Gastroesophageal sphincter (tissue), 3 donors: Measurements from ENCODE around the gene NCOA3.

Source experiments
- CTCF ChIP-seq, 4 experiments: fragments of 200-600 bp in 2 of 4; fragments of 450-650 bp in 2 of 4; sonication (generic) in 1 of 4; IDR thresholded peaks; one replicate each; pipeline ENCODE4 v1.5.1; 2017 to 2019; ENCODE audit warnings: antibody characterized with exemption in 4 of 4, mild to moderate bottlenecking in 2 of 4, moderate library complexity in 2 of 4
- EP300 ChIP-seq: sonication (generic); formaldehyde crosslinking; IDR thresholded peaks from one replicate; pipeline ENCODE4 v1.6.1; 2017; ENCODE audit warnings: antibody characterized with exemption, mild to moderate bottlenecking
- POLR2A ChIP-seq, 2 donors: fragments of 450-650 bp; IDR thresholded peaks; one replicate each; pipeline ENCODE4 v1.6.1; 2017; ENCODE audit warnings: antibody characterized with exemption in 2 of 2, mild to moderate bottlenecking in 2 of 2, moderate library complexity in 1 of 2
- POLR2AphosphoS5 ChIP-seq: sonication (generic); formaldehyde crosslinking; IDR thresholded peaks from one replicate; pipeline ENCODE4 v1.6.1; 2017; ENCODE audit warnings: antibody characterized with exemption

- TF ChIP-seq CTCF (IDR thresholded peaks at IDR 0.05) (no peak), POLR2A (IDR thresholded peaks at IDR 0.05) (no peak), EP300 (no peak), POLR2AphosphoS5 (no peak)
Observed at GRCh38 chr20:47594157-47594556, 92.5 kb downstream of the NCOA3 start.
